Activated CD4-positive, CD25-positive, alpha-beta regulatory T cell treated with anti-CD3 and anti-CD28 coated beads, Interleukin-2, amount 50 U/mL, for 72 hours (primary cell): ENCODE data around the gene CNTFR.

ENCODE experiments used
- DNase-seq: peaks from one replicate; pipeline ENCODE4 v3.0.0; 2021

Gene CNTFR

DNA sequence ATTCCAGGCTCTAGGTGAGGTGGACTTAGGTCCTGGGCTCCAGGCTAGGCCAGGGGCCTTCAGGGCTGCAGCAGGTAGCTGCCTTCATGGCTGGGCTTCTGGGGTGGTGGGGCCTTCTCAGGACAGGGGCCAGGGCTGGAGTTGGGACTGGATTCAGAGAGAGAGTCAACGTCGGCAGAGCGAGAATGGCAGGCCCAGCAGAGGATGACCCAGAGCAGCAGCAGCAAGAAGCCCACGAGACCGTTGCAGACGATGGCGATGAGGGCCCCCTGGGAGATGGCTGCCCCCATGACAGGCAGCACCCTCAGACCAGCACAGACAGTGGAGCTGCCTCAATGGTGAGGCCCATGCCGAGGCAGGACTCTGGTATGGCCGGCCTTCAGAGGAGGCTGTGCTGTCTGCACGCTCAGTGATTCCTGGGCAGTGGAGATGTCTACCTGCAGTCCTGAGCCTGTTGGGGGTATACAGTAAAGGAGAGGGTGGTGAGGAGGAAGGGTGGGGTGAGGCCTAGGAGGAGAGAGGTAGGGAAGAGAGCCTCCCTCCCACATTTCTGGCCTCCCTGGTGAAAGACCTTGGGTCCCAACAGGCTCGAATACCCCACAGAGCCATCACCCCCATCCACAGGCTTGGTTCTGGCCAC is 68.0 kb downstream of the CNTFR start:
- no peak for DNase-seq

DNA sequence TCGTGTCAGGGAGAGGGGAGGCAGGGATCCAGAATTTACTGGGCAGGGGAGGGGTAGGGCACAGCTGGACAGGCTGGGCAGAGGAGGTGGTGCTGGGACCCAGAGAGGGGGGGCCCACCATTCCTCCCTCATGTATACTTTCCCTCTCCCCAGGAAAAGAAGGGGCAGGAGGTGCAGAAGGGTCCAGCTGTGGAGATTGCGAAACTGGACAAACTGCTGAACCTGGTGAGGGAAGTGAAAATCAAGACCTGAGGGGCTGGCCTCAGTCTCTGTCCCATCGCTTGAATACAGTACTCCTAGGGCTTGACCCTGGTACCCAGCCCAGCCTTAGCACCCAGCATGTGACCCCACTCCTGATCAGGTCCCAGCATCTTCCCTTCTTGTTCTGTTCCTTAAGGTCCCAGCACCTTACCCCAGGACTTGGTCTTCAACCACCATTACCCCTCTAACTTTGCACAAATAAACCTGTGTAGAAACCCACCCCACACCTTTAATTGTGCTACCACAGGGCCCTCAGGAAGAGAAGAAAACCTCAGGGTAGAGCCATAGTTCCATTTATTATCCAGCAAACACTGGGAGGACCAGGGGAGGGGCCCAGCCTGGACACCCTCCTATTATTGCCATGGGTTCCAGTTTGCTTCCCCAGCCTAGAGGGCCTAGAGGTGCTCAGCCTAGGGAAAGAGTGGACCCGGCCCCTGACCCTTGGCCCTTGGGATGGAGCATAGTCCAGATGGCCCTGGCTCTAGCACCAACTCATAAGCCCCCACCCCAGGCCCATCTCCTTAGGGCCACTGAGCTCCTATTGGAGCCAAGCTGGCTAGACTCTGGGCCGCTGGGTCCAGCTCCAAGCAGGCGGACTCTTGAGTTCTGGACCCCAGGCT is 68.8 kb downstream of the CNTFR start:
- DNase-seq: no peak

DNA sequence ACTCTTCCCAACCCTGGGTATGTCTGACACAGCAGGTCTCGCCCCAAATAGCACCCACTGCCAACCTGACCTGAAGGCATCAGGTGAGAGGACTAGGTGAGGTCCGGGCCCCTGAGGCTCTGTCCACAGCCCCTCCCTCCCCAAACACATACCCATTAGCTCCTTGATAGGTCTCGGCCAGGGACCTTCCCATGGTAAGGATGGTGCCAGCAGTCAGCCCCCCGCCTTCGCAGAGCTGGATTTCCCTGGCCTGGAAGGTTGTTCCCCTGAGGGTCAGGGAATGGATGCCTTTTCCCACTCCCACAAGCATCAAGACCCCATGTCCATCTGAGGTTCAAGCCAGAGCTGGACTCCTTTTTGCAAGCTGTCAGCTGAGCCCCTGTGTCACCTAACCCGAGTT is 69.4 kb downstream of the CNTFR start:
- DNase-seq: no peak

DNA sequence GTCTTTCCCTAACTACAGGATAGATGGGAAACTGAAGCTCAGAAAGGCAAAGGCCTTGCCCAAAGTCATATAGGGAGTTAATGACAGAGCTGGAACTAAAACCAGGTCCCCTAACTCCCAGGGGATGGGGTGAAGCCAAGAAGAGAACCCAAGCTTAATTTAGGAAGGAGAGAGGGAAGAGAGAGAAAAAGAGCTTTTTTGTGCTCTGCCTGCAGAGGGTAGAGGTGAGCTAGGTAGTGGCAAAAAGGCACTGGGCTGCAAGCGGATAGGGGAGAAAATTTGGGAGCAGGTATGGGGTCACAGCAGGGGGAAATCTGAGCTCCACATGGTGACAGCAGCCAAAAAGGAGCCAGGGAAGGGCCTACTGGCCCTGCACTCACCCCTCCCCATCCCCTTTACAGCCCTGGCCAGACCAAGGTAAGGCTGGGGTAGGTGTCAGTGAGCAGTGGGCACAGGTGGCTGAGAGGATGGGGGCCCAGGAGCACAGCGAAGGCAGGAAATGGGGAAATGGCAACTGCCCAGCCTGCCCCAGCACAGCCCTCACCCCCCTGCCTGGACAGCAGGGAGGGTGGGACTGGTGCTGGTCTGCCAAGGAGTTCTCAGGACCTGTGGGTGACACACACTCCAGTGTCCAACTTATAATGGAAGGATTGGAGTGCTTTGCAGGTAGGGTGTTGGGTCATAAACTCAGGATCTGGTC is 70.1 kb downstream of the CNTFR start:
- no peak for DNase-seq

DNA sequence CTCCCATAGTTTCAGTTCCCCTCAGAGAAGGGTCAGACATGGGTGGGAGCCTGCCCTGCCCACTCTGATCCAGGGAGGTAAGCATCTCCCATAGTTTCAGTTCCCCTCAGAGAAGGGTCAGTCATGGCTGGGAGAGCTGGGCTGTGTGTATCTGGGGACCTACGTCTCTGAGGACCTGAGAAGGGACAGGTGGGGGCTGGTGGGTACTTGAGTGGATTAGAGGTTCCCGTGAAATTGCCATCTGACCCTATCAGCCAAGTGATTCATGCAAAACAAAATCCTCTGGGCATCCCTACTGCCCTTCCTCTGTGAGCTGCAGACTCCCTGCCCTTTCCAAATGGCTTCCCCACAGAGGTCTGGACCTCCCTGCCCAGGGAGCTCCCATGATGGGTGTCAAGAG is 70.6 kb downstream of the CNTFR start:
- no peak for DNase-seq

DNA sequence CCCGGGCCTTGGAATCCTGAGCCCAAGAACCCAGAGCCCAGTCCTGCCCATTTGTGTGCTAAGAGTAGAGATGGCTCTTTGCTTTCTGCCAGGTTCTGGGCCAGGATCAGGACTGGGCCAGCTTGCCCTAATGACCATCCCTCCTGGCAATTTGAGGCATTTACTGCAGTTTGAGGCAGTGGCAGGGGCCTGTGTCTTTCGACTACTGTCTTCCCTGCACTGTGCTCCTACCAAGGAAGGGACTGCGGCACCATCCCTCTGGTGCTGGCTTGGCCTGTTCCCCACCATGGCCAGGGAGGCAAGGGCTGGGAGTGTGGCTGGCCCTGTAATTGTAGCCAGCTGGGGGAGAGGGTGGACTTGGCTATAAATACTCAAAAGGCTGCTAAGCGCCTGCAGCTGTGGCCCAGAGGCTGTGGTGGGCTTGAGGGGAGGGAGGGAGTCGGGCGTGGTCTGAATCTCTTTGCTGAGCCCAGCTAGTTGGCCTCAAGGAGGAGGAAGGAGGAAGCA is 71.4 kb downstream of the CNTFR start:
- DNase-seq: no peak

DNA sequence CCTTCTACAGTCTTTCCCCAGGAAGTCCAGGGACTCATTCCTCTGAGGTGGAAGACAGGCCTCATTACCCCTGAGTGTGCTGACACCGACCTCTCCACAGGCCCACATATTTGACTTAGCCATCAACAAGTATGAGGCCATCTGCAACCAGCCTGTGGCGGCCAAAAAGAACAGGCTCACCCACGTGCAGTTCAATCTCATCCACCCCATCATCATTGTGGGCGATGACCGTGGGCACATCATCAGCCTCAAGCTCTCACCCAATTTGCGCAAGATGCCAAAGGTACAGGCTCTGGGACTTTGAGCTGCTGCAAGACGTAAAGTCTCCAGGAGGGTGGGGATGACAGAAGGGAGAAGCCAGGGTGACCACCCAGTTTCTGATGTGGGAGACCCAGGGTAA is 72.3 kb downstream of the CNTFR start:
- DNase-seq: no peak

DNA sequence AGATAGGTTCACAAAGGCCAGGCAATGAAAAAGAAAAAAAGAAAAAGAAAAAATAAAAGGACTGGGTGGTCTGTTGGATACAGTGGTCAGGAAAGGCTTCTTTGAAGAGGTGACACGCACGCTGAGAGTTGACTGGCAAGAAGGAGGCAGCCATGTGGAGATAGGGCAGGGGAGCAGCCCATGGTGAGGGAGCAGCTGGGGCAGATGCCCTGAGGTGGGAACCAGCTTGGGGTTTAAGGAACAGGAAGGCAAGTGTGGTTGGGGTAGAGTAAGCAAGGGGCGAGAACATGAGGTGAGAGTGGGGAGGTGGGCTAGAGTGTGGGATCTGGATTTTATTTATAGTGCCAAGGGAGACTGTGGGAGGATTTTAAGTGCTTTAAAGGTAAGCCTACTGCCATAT is 73.6 kb downstream of the CNTFR start:
- DNase-seq: no peak

DNA sequence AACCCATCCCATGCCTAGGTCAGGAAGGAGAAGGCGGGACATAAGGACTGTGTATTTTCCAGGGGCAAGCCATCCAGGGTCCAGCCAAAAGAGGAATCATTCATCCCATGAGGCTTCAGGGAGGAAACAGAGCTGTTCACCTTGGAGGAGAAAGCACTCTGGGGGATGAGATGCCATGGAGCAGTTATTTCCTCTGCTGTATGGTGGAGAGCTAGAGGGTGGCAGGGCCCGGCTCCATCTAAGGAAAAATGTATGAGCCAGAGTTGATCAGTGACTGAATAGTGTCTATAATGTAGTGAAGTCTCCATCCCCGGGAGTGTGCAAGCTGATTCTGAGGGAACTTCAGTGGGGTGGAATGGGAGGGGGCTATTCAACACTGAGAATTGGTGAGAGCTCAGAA is 74.7 kb downstream of the CNTFR start:
- no peak for DNase-seq

DNA sequence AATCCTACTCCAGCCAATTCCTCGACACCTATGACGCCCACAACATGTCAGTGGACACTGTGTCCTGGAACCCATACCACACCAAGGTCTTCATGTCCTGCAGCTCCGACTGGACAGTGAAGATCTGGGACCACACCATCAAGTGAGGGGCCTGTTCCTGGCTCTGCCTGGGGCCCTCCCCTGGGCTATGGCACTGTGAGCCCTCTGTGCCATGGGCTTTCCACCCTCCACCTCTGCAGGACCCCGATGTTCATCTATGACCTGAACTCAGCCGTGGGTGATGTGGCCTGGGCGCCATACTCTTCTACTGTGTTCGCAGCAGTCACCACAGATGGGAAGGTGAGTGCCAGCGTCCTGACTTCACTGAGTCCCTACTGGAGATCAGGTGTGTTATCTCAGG is 75.1 kb downstream of the CNTFR start:
- DNase-seq: no peak

DNA sequence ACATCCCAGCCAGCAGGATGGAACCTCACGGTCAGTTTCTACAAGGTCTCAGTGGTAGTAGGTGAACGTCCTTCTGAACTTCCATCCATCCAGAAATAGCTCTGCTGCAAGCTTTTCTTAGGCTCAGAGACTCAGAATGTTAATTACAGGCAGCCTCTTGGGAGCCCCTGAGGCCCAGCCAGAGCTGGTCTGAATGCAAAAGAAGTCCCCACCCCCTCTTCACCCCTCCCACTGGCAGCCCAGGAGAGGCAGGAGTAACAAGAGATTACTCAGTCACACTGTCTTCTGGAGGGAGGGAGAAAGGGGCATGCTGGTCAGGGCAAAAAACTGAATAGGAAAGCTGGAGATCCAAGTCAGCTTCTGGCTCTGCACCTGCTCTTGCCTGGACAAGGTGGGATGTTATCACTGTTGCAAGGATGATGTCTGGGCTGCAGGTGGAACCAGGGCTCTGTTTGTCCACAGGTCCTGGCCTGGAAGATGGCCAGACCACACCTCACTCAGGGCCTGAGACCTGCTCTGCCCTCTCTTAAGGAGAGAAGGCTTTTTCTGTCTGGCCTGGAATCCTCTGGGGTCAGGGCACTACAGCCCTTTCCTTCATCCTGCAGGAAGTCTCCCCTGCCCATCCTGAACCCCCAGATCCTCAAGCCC is 75.8 kb downstream of the CNTFR start:
- no peak for DNase-seq

DNA sequence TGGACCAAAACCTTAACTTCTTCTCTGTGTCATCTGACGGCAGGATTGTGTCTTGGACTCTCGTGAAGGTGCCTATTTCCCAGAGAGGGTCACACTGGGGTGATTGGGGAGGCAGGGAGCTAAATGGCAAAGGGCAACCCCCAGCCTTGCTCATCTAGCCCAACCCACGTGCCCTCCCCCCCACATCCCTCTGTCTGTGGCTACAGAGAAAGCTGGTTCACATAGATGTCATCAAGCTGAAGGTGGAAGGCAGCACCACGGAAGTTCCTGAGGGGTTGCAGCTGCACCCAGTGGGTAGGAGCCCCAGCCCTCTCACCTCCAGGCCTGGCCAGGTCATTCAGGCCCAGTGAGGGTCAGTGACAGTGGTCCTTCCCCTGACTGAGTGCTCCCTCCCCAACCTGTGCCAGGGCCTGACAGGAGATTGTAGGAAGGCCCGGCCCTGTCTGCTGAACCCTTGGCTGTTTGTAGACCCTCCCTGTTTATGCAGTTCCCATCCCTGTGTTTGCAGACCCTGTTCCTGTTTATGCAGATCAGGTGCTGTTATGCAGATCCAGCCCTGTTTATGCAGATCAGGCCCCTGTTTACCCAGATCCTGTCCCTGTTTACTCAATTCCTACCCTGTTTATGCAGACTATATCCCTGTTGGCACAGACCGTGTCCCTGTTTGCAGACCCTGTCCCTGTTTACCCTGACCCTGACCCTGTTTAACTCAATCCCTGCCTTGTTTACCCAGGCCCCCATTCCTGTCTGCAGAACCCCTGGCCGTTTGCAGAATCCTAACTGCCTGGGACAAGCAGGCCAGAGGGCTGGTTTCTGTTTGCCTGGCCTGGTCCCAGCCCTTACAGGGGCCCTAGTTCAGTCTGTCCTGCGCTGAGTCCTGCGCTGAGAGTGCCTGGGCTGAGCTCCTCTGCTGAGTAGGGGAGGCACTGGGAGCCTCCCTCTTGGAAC is 77.1 kb downstream of the CNTFR start:
- no peak for DNase-seq

DNA sequence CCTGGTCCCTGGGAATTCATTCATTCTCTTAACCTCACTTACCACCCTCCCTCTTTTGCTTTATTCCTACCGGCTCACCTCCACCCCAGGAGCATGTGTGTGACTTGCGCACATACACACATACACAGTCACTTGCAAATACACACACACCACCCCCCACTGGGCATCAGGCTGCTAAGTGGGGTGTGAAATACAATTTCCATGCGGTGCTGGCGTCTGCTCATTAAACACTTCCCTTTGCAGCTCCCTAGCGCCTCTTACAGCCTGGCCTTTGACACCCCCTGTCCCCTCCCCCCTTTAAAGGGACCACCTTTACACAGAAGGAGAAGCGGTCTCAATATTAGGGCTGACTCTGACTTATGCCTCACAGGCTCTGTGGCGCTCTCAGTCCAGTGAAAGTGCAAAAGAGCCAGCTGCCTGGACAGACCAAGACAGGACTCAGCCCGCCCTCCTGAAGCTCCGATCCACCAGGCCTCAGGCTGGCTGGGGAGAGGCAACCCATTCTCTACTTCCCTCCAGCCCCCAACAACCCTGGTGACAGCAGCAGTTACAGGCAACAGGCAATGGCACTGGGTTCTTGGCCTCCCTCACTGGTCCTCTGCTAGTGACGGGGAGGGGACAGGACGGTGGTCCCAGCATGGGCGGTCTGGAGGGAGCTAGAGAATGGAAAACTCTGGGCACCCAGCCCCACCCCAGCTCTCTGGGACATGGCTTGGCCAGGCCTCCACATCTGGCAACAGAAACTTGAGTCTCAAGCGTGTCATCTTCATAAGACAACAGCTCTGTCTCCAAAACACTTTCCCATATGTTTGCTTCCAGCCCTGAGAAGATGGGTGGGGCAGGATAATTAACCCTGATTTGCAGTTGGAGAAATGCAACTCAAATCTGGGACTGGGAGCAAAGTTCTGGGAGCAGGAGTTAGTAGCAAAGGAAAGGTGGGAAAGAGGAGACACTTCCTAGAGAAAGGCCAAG is 78.7 kb downstream of the CNTFR start:
- no peak for DNase-seq

DNA sequence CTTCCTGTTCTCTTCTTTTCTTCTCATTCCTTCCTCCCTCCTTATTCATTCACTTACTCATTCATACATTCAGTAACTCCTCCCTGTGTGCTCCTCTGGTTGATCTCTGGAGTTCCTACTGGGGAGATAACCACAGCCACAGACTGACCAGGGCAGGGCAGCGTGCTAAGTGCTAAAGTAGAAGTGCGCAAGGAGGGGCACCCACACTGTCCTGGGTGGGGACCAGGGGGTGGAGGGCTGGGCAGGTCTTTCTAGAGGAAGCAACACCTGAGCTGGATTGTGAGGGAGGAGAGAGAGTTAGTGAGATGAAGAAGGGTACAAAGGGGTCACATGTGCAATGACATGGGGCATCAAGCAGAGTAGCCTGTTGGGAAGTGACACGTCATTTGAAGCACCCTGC is 80.6 kb downstream of the CNTFR start:
- DNase-seq: no peak

DNA sequence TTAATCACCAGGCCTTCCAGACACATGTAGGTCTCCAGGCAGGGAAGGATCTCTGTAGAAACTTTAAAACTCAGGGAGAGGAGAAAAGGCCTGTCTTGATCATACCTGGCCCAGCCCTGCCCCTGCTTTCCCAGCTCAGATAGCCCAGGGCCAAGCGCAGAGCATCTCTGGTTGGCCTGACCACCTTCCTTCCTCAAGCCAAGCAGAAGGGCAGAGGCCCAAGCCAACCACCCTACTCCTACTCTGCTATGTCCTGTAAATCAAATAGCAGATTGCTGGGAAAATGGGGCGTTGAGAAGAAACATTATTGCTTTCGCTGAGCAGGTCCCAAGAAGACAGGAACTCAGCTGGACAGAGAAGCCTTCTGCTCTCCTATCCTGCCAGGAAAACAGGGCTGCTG is 81.1 kb downstream of the CNTFR start:
- no peak for DNase-seq

DNA sequence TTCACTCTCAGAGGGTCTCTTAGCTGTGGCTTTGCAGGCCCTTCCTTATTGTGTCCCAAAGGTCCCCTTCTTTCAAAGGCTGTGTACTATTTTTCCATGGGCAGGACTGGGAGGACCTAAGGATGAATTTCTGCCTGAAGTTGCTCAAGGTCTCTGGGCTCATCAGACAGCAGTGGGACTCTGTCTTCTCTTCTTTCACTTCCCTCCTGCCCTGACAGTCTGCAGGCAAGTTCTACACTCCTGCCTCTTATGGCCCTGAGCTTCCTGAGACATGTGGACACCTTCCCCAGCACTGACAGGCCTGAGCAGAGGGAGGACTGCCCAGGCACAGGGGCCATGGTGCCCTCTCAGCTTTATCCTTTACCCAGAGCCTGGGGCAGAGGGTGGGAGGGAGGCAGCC is 81.6 kb downstream of the CNTFR start:
- no peak for DNase-seq

DNA sequence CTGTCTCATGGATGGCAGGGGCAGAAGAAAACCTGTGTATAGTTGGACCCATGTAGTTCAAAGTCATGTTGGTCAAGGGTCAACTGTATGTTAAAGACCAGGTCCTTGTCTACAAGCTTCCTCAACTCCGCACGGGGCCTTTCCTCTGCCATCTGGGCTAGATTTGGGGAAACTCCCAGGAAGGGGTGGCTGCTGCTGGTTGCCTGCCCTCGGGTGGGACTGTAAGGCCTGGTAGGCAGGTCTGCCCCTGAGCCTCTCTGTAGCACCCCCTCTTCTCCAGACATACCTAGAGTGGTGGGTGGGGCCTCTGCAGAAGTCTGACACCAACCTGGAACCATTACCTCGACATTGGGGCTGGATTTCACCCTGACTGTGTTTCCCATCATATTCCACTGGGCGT is 82.0 kb downstream of the CNTFR start:
- no peak for DNase-seq

DNA sequence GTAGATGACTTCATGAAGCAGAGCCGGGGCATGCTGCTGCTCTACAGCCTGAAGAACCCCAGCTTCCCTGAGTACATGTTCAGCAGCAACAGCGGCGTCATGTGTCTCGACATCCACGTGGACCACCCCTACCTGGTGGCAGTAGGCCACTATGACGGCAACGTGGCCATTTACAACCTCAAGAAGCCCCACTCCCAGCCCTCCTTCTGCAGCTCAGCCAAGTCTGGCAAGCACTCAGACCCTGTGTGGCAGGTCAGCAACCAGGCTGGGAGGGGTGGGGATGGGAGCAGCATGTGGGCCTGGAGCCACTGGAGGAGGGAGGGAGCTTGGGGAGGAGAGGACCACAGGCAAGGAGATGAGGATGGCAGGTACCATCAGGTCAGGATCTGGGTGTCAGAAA is 82.9 kb downstream of the CNTFR start:
- DNase-seq: no peak

DNA sequence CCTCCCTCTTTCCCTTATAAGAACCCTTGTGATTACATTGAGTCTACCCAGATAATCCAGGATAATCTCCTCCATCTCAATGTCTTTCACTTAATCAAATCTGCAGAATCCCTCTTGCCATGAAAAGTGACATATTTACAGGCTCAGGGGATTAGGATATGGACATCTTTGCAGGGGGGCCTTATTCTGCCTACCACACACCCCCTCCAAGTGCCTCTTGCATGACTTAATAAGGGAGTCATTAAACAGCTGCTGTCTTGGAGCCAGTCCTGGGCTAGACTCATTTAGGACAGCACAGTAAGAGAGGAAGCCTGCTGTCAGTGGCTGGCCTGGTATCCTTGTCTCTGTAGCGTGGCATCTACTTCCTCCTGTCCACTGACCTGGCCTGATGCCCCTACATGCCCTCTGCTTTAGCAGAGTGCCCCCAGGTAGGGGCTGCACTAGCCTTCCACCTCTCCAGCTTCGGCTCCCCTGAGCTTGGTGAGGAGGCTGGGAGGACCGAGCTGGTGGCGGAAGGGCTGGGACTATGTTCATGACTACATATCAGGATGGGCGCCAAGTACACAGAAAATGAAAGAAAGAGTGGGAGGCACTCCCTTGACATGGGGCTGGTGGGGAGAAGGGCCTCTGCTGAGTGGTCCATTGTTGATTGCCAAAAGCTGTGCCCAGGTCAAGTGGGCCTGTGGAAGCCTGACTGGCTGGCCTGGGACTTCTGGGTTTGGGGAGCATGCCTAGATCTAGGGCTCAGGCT is 84.0 kb downstream of the CNTFR start:
- DNase-seq: no peak

DNA sequence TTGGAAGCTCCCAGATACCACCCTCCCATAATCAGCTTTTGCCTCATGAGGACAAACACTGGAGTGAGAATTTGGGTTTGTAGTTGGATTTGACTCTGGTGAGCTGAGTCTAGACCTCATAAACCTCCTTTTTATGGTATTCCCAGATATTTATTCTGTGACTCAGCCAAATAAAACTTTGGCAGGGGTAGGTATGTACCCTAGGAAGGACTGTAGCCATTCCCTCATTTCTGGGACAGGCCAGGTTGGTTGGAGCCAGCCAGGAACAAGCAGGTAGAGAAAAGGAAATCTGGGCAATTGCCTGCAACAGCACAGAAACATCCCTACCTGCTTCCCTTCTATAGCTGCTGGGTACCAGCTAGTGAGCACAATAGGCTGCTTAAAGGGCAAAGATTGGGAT is 86.1 kb downstream of the CNTFR start:
- no peak for DNase-seq
